Caco-2 (cell line): ENCODE data around the gene MAP3K7CL. TPM values are rescaled to one million over a fixed set of nuclear protein-coding genes. Genes with fewer than 3 reads are reported as not detected.
"Not testable (repeated sequence)": the region's sequence is repeated elsewhere in the genome, so short reads cannot be mapped to it uniquely, and the experiment has no call there.

Source experiments
- BruUV-seq: library from RNA; stranded (reverse); fragments of 400-500 nt; replicated peaks from 2 replicates; lab custom pipeline; 2021; lab: Mats Ljungman, UMichigan
- CTCF ChIA-PET: fragments of 300-600 bp; sonication (Branson Sonifier 250); formaldehyde crosslinking; loops from one replicate; lab custom pipeline; 2022; ENCODE audit warnings: antibody characterized with exemption; lab: Charles Lee
- POLR2A ChIA-PET: fragments of 300-600 bp; sonication (Branson Sonifier 250); formaldehyde crosslinking; loops from one replicate; lab custom pipeline; 2022; ENCODE audit warnings: antibody characterized with exemption; lab: Charles Lee
- DNase-seq, 2 experiments: peaks; one replicate each; pipeline versions ENCODE4 v3.0.0 to v3.0.0-alpha.2; 2020 to 2022
- H3K27me3 ChIP-seq: replicated peaks from 2 replicates; pipeline ENCODE4 v1.6.0; 2011; ENCODE audit warnings: low read length; ENCODE audit not compliant: control insufficient read depth, insufficient read depth
- H3K36me3 ChIP-seq: 2 replicates; pipeline ENCODE4 v1.5.1; 2011; ENCODE audit warnings: low read length; ENCODE audit not compliant: control insufficient read depth, insufficient read depth
- H3K4me1 ChIP-seq: fragments of 250-450 bp; sonication (Bioruptor Pico); 2 replicates; pipeline ENCODE4 v1.5.1; 2020; ENCODE audit warnings: mild to moderate bottlenecking
- H3K4me3 ChIP-seq: 2 replicates; pipeline ENCODE4 v1.5.1; 2011; ENCODE audit warnings: low read depth, mild to moderate bottlenecking, control low read depth, low read length
- H3K9me3 ChIP-seq: fragments of 250-450 bp; sonication (Bioruptor Pico); 2 replicates; pipeline ENCODE4 v1.5.1; 2020; ENCODE audit warnings: mild to moderate bottlenecking, moderate library complexity
- H3K27ac Mint-ChIP-seq: one replicate; pipeline ENCODE4 v1.8.0; 2022; ENCODE audit warnings: mixed read lengths; ENCODE audit not compliant: unreplicated experiment
- H3K27me3 Mint-ChIP-seq: one replicate; pipeline ENCODE4 v1.8.0; 2022; ENCODE audit warnings: mixed read lengths; ENCODE audit not compliant: insufficient read depth, unreplicated experiment
- H3K36me3 Mint-ChIP-seq: one replicate; pipeline ENCODE4 v1.8.0; 2022; ENCODE audit warnings: mild to moderate bottlenecking, mixed read lengths; ENCODE audit not compliant: insufficient read depth, unreplicated experiment
- H3K4me1 Mint-ChIP-seq: one replicate; pipeline ENCODE4 v1.8.0; 2022; ENCODE audit warnings: low read depth, mixed read lengths; ENCODE audit not compliant: unreplicated experiment
- H3K4me3 Mint-ChIP-seq: one replicate; pipeline ENCODE4 v1.8.0; 2022; ENCODE audit warnings: mild to moderate bottlenecking, moderate library complexity, mixed read lengths; ENCODE audit not compliant: unreplicated experiment
- H3K9me3 Mint-ChIP-seq: one replicate; pipeline ENCODE4 v1.8.0; 2022; ENCODE audit warnings: mixed read lengths; ENCODE audit not compliant: unreplicated experiment
- intact Hi-C: fragments of 100-400 bp; cut with micrococcal nuclease; formaldehyde crosslinking; loops from one replicate; pipeline ENCODE4 v1.10.0; 2022; ENCODE audit not compliant: unreplicated experiment
- total RNA-seq: library from RNA; stranded (reverse); gene quantifications from 2 replicates; pipeline ENCODE4 v1.2.3, GENCODE V29; 2022
- TF ChIP-seq, protein P1 (sequence below), 2 experiments: fragments of 200-600 bp in 1 of 2; IDR thresholded peaks; 1 replicate in 1 of 2; 2 replicates in 1 of 2; pipeline versions ENCODE4 v1.5.1 to v1.8.0; 2011 to 2022; ENCODE audit warnings: antibody characterized with exemption in 1 of 2, control low read depth in 1 of 2, inconsistent platforms in 1 of 2, low read depth in 1 of 2, low read length in 1 of 2, mild to moderate bottlenecking in 1 of 2, moderate library complexity in 1 of 2; ENCODE audit not compliant: insufficient read depth in 1 of 2, severe bottlenecking in 1 of 2, unreplicated experiment in 1 of 2

Gene MAP3K7CL
- total RNA-seq, 1 experiment from 2014 or later = 8.2 TPM

DNA sequence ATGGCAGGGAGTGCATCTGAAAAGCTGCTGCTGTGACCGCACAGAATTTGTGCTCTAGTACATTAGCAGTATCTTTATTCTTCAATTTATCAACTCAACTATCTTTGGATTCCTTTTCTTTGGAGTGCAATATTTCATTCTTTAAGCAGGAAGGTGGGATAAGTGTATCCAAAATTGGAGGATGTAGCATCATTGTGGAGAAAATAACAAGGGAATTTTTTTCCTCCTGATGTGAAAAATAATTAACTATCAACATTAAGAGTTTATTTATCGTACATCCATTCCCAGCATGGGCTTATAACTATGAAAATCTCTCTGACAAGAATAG is 25.5 kb downstream of the MAP3K7CL start:
- H3K36me3 ChIP-seq = no peaks in the 10 kb centered on the region; the same call in 1 of the 2 replicates
- ChIA-PET POLR2A (no interaction called here), CTCF (no interaction called here)
- intact Hi-C loops = no loop called here
- TF ChIP-seq, protein P1, sequence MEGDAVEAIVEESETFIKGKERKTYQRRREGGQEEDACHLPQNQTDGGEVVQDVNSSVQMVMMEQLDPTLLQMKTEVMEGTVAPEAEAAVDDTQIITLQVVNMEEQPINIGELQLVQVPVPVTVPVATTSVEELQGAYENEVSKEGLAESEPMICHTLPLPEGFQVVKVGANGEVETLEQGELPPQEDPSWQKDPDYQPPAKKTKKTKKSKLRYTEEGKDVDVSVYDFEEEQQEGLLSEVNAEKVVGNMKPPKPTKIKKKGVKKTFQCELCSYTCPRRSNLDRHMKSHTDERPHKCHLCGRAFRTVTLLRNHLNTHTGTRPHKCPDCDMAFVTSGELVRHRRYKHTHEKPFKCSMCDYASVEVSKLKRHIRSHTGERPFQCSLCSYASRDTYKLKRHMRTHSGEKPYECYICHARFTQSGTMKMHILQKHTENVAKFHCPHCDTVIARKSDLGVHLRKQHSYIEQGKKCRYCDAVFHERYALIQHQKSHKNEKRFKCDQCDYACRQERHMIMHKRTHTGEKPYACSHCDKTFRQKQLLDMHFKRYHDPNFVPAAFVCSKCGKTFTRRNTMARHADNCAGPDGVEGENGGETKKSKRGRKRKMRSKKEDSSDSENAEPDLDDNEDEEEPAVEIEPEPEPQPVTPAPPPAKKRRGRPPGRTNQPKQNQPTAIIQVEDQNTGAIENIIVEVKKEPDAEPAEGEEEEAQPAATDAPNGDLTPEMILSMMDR (IDR thresholded peaks at IDR 0.05; ENCODE audit: insufficient read depth in 1 of 2, low read depth in 1 of 2, low read length in 1 of 2, severe bottlenecking in 1 of 2, unreplicated experiment in 1 of 2) = no peak
- Mint-ChIP-seq H3K36me3 (peaks cover 6% of the 10 kb centered on the region), H3K27me3 (no peaks in the 10 kb centered on the region), H3K9me3 (no peaks in the 10 kb centered on the region), H3K27ac (no peak overlapping the region), H3K4me3 (no peak overlapping the region), H3K4me1 (no peaks in the 10 kb centered on the region)
- H3K9me3 ChIP-seq = no peaks in the 10 kb centered on the region
- no peaks in the 10 kb centered on the region for H3K4me1 ChIP-seq
- H3K4me3 ChIP-seq = no peak overlapping the region
- no TSS peak for BruUV-seq
- DNase-seq = no peak
- H3K27me3 ChIP-seq = no peaks in the 10 kb centered on the region

DNA sequence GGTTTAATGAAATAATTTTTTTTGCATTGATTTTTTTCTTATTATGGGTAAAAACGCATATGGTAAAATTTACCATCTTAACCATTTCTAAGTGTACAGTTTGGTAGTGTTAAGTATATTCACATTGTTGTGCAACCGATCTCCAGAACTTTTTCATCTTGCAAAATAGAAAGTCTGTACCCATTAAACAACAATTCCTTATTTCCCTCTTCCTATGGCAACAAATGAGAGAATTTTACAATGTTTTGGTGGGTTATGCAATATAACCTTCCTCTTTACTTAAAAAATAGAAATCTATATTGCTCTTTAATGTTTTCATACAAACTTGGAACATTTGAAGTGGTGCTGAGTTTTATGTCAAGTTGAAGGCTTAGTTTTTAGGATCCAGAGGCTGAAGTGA is 26.6 kb downstream of the MAP3K7CL start:
- H3K9me3 Mint-ChIP-seq = no peaks in the 10 kb centered on the region
- Histone ChIP-seq H3K4me3 (no peak overlapping the region), H3K27me3 (no peaks in the 10 kb centered on the region), H3K36me3 (no peaks in the 10 kb centered on the region; the same call in 1 of the 2 replicates), H3K4me1 (no peaks in the 10 kb centered on the region), H3K9me3 (no peaks in the 10 kb centered on the region)
- no peaks in the 10 kb centered on the region for H3K4me1 Mint-ChIP-seq
- no peak overlapping the region for H3K4me3 Mint-ChIP-seq
- peaks cover 6% of the 10 kb centered on the region for H3K36me3 Mint-ChIP-seq
- intact Hi-C loops = no loop called here
- H3K27ac Mint-ChIP-seq = no peak overlapping the region
- TF ChIP-seq, protein P1 (IDR thresholded peaks at IDR 0.05; ENCODE audit: insufficient read depth in 1 of 2, low read depth in 1 of 2, low read length in 1 of 2, severe bottlenecking in 1 of 2, unreplicated experiment in 1 of 2) = no peak
- POLR2A ChIA-PET = no interaction called here
- H3K27me3 Mint-ChIP-seq = no peaks in the 10 kb centered on the region
- CTCF ChIA-PET = no interaction called here
- BruUV-seq = no TSS peak
- no peak for DNase-seq

DNA sequence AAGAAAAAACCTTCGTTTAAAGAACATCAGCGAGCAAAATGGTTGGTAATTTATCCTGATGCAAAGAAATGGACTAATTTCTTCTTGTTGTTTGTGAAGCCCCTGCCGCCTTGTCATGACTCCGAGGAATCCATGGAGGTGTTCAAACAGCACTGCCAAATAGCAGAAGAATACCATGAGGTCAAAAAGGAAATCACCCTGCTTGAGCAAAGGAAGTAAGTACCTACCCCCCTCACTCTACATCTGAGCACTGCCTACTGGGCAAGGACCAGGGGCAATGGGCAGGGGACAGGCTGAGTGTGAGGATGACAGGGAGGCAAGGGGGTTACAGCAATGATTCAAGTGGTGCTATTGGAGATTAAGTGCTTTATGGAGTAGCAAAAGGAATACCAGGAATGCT is 29.4 kb downstream of the MAP3K7CL start:
- no peaks in the 10 kb centered on the region for H3K4me1 Mint-ChIP-seq
- H3K4me1 ChIP-seq = no peaks in the 10 kb centered on the region
- H3K4me3 Mint-ChIP-seq = no peak overlapping the region
- no peaks in the 10 kb centered on the region for H3K9me3 Mint-ChIP-seq
- no peaks in the 10 kb centered on the region for H3K27me3 Mint-ChIP-seq
- POLR2A ChIA-PET = no interaction called here
- H3K9me3 ChIP-seq = no peaks in the 10 kb centered on the region
- no TSS peak for BruUV-seq
- no peak overlapping the region for H3K4me3 ChIP-seq
- peaks cover 6% of the 10 kb centered on the region for H3K36me3 Mint-ChIP-seq
- no peak for DNase-seq
- TF ChIP-seq, protein P1 (IDR thresholded peaks at IDR 0.05; ENCODE audit: insufficient read depth in 1 of 2, low read depth in 1 of 2, low read length in 1 of 2, severe bottlenecking in 1 of 2, unreplicated experiment in 1 of 2) = no peak
- intact Hi-C loops = loop anchor here (5.0 kb wide), 1 partner anchor 68 kb away; no protein-coding TSS in a partner anchor
- H3K27me3 ChIP-seq = no peaks in the 10 kb centered on the region
- CTCF ChIA-PET = no interaction called here
- no peaks in the 10 kb centered on the region; the same call in 1 of the 2 replicates for H3K36me3 ChIP-seq
- H3K27ac Mint-ChIP-seq = no peak overlapping the region

DNA sequence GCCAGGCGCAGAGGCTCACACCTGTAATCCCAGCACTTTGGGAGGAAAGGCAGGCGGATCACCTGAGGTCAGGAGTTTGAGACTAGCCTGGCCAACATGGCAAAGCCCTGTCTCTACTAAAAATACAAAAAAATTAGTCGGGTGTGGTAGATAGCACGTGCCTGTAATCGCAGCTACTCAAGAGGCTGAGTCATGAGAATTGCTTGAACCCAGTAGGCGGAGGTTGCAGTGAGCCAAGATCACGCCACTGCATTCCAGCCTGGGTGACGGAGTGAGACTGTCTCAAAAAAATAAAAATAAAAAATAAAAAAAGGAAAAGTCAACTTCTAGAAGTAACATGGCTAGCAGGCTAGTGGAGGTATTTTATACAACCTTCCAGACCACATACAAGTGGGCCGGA is 32.4 kb downstream of the MAP3K7CL start:
- H3K9me3 ChIP-seq, H3K9me3 Mint-ChIP-seq, H3K4me3 ChIP-seq, H3K4me1 Mint-ChIP-seq, H3K36me3 ChIP-seq, CTCF ChIA-PET, H3K27ac Mint-ChIP-seq, BruUV-seq, H3K27me3 Mint-ChIP-seq, H3K4me1 ChIP-seq, POLR2A ChIA-PET, H3K27me3 ChIP-seq, H3K4me3 Mint-ChIP-seq, DNase-seq, H3K36me3 Mint-ChIP-seq: not testable (repeated sequence)
- intact Hi-C loops = loop anchor here (5.0 kb wide), 1 partner anchor 71 kb away; no protein-coding TSS in a partner anchor
